GM21723 (cell line): ENCODE measurements around the gene LCA5L.
"Not testable (repeated sequence)": the region's sequence is repeated elsewhere in the genome, so short reads cannot be mapped to it uniquely, and the experiment has no call there.

Source experiments
- ATAC-seq: cut with Tn5 transposase; IDR thresholded peaks from one replicate; pipeline ENCODE4 v1.9.1; 2021; ENCODE audit warnings: mild to moderate bottlenecking, moderate library complexity; ENCODE audit not compliant: unreplicated experiment

The LCA5L gene

GRCh38 chr21:39388038-39388810 lies 57.4 kb downstream of the LCA5L start:
- ATAC-seq: peak; percentile 82

- peak; percentile 57 for ATAC-seq
Observed at GRCh38 chr21:39387461-39388037, 58.0 kb downstream of the LCA5L start.

- ATAC-seq: no peak
Observed at GRCh38 chr21:39386899-39387298, 58.7 kb downstream of the LCA5L start.

GRCh38 chr21:39386194-39386593 lies 59.4 kb downstream of the LCA5L start:
- ATAC-seq: no peak

- no peak for ATAC-seq
Observed at GRCh38 chr21:39385299-39386145, 60.1 kb downstream of the LCA5L start.

- no peak for ATAC-seq
Observed at GRCh38 chr21:39384674-39385298, 60.8 kb downstream of the LCA5L start.

GRCh38 chr21:39382096-39382495 lies 63.5 kb downstream of the LCA5L start:
- not testable (repeated sequence) for ATAC-seq

- peak; percentile 4 for ATAC-seq
Observed at GRCh38 chr21:39381009-39381408, 64.6 kb downstream of the LCA5L start.

GRCh38 chr21:39379986-39380891 lies 65.3 kb downstream of the LCA5L start:
- ATAC-seq: peak; percentile 93

- ATAC-seq: no peak
Observed at GRCh38 chr21:39377444-39378050, 68.0 kb downstream of the LCA5L start.

GRCh38 chr21:39375446-39375845 lies 70.1 kb downstream of the LCA5L start:
- no peak for ATAC-seq

GRCh38 chr21:39374046-39374445 lies 71.5 kb downstream of the LCA5L start:
- no peak for ATAC-seq

- no peak for ATAC-seq
Observed at GRCh38 chr21:39373634-39374033, 71.9 kb downstream of the LCA5L start.

GRCh38 chr21:39369896-39370288 lies 75.7 kb downstream of the LCA5L start:
- ATAC-seq: not testable (repeated sequence)

- no peak for ATAC-seq
Observed at GRCh38 chr21:39367783-39368182, 77.8 kb downstream of the LCA5L start.

GRCh38 chr21:39366563-39366962 lies 79.0 kb downstream of the LCA5L start:
- no peak for ATAC-seq

GRCh38 chr21:39364949-39365348 lies 80.6 kb downstream of the LCA5L start:
- ATAC-seq: no peak

- ATAC-seq: no peak
Observed at GRCh38 chr21:39363607-39364555, 81.7 kb downstream of the LCA5L start.

GRCh38 chr21:39362733-39363132 lies 82.8 kb downstream of the LCA5L start:
- no peak for ATAC-seq
